ENCODE measurements around the gene CRMP1. TPM values are rescaled to one million over a fixed set of nuclear protein-coding genes. Genes with fewer than 3 reads are reported as not detected.
A peak's percentile ranks its signal among the peaks of the same experiment; 100 is the strongest.

Gene CRMP1
- total and polyA plus RNA-seq, 7 experiments from 2014 or later: 0.46 TPM; not detected in 6

GRCh38 chr4:5887011-5887360 is 5.9 kb downstream of the CRMP1 start:
- ChIA-PET POLR2A (no interaction called here), CTCF (no interaction called here)
- no peak for DNase-seq
- Mint-ChIP-seq H3K27ac (no peak overlapping the region), H3K36me3 (peaks cover 0 to 11% (median 0%) of the 10 kb centered on the region in 5 donors), H3K4me3 (peak overlapping the region in 1 of 10 donors; percentile 52), H3K4me1 (peaks cover 0 to 9% (median 5%) of the 10 kb centered on the region in 7 donors), H3K9me3 (peaks cover 0 to 13% (median 5%) of the 10 kb centered on the region in 11 donors), H3K27me3 (peaks cover 58 to 75% (median 67%) of the 10 kb centered on the region in 5 donors)
- Histone ChIP-seq H3K9me3 (ENCODE audit: control insufficient read depth in 2 of 3, low read length in 3 of 3) (no peaks in the 10 kb centered on the region), H3K4me3 (ENCODE audit: low read length) (no peak overlapping the region), H3K36me3 (ENCODE audit: control insufficient read depth in 2 of 3, insufficient read depth in 3 of 3, low read length in 3 of 3) (no peaks in the 10 kb centered on the region), H3K27ac (ENCODE audit: low read depth, low read length) (no peak overlapping the region), H3K27me3 (ENCODE audit: control insufficient read depth in 2 of 2, insufficient read depth in 2 of 2, low read length in 2 of 2) (peaks cover 0 to 14% of the 10 kb centered on the region in 2 donors), H3K4me1 (ENCODE audit: control insufficient read depth in 2 of 2, insufficient read depth in 2 of 2, low read length in 2 of 2) (no peaks in the 10 kb centered on the region)
- no peak for ATAC-seq
- intact Hi-C loops (cut with micrococcal nuclease): no loop called here

- ChIA-PET CTCF (no interaction called here), POLR2A (no interaction called here)
- Mint-ChIP-seq H3K4me1 (peaks cover 0 to 9% (median 0%) of the 10 kb centered on the region in 7 donors), H3K4me3 (no peak overlapping the region), H3K27ac (no peak overlapping the region), H3K9me3 (peaks cover 0 to 10% (median 3%) of the 10 kb centered on the region in 11 donors), H3K27me3 (peaks cover 47 to 66% (median 56%) of the 10 kb centered on the region in 5 donors), H3K36me3 (peaks cover 0 to 11% (median 0%) of the 10 kb centered on the region in 5 donors)
- Histone ChIP-seq H3K4me1 (ENCODE audit: control insufficient read depth in 2 of 2, insufficient read depth in 2 of 2, low read length in 2 of 2) (no peaks in the 10 kb centered on the region), H3K27ac (ENCODE audit: low read depth, low read length) (no peak overlapping the region), H3K27me3 (ENCODE audit: control insufficient read depth in 2 of 2, insufficient read depth in 2 of 2, low read length in 2 of 2) (peaks cover 0 to 15% of the 10 kb centered on the region in 2 donors), H3K9me3 (ENCODE audit: control insufficient read depth in 2 of 3, low read length in 3 of 3) (no peaks in the 10 kb centered on the region), H3K36me3 (ENCODE audit: control insufficient read depth in 2 of 3, insufficient read depth in 3 of 3, low read length in 3 of 3) (no peaks in the 10 kb centered on the region), H3K4me3 (ENCODE audit: low read length) (no peak overlapping the region)
- ATAC-seq (no peak), DNase-seq (no peak)
- intact Hi-C loops (cut with micrococcal nuclease): no loop called here
Observed at GRCh38 chr4:5885733-5886132, 7.2 kb downstream of the CRMP1 start.

GRCh38 chr4:5884796-5885195 is 8.1 kb downstream of the CRMP1 start:
- intact Hi-C loops (cut with micrococcal nuclease): no loop called here
- DNase-seq (no peak), ATAC-seq (no peak)
- peaks cover 0 to 11% (median 0%) of the 10 kb centered on the region in 5 donors for H3K36me3 Mint-ChIP-seq
- no peak overlapping the region for H3K27ac Mint-ChIP-seq
- peaks cover 0 to 14% of the 10 kb centered on the region in 2 donors for H3K27me3 ChIP-seq (ENCODE audit: control insufficient read depth in 2 of 2, insufficient read depth in 2 of 2, low read length in 2 of 2)
- ChIA-PET POLR2A (no interaction called here), CTCF (no interaction called here)
- no peak overlapping the region for H3K4me3 ChIP-seq (ENCODE audit: low read length)
- H3K4me1 Mint-ChIP-seq: peaks cover 0 to 7% (median 0%) of the 10 kb centered on the region in 7 donors
- H3K9me3 Mint-ChIP-seq: peaks cover 0 to 9% (median 3%) of the 10 kb centered on the region in 11 donors
- no peaks in the 10 kb centered on the region for H3K9me3 ChIP-seq (ENCODE audit: control insufficient read depth in 2 of 3, low read length in 3 of 3)
- no peaks in the 10 kb centered on the region for H3K4me1 ChIP-seq (ENCODE audit: control insufficient read depth in 2 of 2, insufficient read depth in 2 of 2, low read length in 2 of 2)
- no peak overlapping the region for H3K27ac ChIP-seq (ENCODE audit: low read depth, low read length)
- no peak overlapping the region for H3K4me3 Mint-ChIP-seq
- peaks cover 40 to 62% (median 56%) of the 10 kb centered on the region in 5 donors for H3K27me3 Mint-ChIP-seq
- H3K36me3 ChIP-seq (ENCODE audit: control insufficient read depth in 2 of 3, insufficient read depth in 3 of 3, low read length in 3 of 3): no peaks in the 10 kb centered on the region

GRCh38 chr4:5883916-5884315 is 9.0 kb downstream of the CRMP1 start:
- H3K27ac Mint-ChIP-seq: no peak overlapping the region
- ATAC-seq (no peak), DNase-seq (no peak)
- POLR2A ChIA-PET: no interaction called here
- H3K4me3 Mint-ChIP-seq: no peak overlapping the region
- CTCF ChIA-PET: no interaction called here
- H3K36me3 Mint-ChIP-seq: peaks cover 0 to 15% (median 0%) of the 10 kb centered on the region in 5 donors
- H3K4me3 ChIP-seq (ENCODE audit: low read length): no peak overlapping the region
- peaks cover 40 to 61% (median 55%) of the 10 kb centered on the region in 5 donors for H3K27me3 Mint-ChIP-seq
- no peak overlapping the region for H3K27ac ChIP-seq (ENCODE audit: low read depth, low read length)
- H3K4me1 Mint-ChIP-seq: peaks cover 0 to 3% (median 0%) of the 10 kb centered on the region in 7 donors
- peaks cover 0 to 5% of the 10 kb centered on the region in 2 donors for H3K27me3 ChIP-seq (ENCODE audit: control insufficient read depth in 2 of 2, insufficient read depth in 2 of 2, low read length in 2 of 2)
- intact Hi-C loops (cut with micrococcal nuclease): no loop called here
- peaks cover 0 to 13% (median 5%) of the 10 kb centered on the region in 11 donors for H3K9me3 Mint-ChIP-seq
- H3K9me3 ChIP-seq (ENCODE audit: control insufficient read depth in 2 of 3, low read length in 3 of 3): no peaks in the 10 kb centered on the region
- H3K36me3 ChIP-seq (ENCODE audit: control insufficient read depth in 2 of 3, insufficient read depth in 3 of 3, low read length in 3 of 3): no peaks in the 10 kb centered on the region
- H3K4me1 ChIP-seq (ENCODE audit: control insufficient read depth in 2 of 2, insufficient read depth in 2 of 2, low read length in 2 of 2): no peaks in the 10 kb centered on the region

- Mint-ChIP-seq H3K27me3 (peaks cover 38 to 63% (median 52%) of the 10 kb centered on the region in 5 donors), H3K4me3 (peak overlapping the region in 1 of 10 donors; percentile 2)
- CTCF ChIA-PET: no interaction called here
Observed at GRCh38 chr4:5882947-5883346, 9.9 kb downstream of the CRMP1 start.

GRCh38 chr4:5881340-5881739 is 11.5 kb downstream of the CRMP1 start:
- no peaks in the 10 kb centered on the region for H3K4me1 ChIP-seq (ENCODE audit: control insufficient read depth in 2 of 2, insufficient read depth in 2 of 2, low read length in 2 of 2)
- no peaks in the 10 kb centered on the region for H3K9me3 ChIP-seq (ENCODE audit: control insufficient read depth in 2 of 3, low read length in 3 of 3)
- Mint-ChIP-seq H3K4me1 (no peaks in the 10 kb centered on the region), H3K27me3 (peaks cover 26 to 53% (median 43%) of the 10 kb centered on the region in 5 donors), H3K27ac (no peak overlapping the region), H3K9me3 (peaks cover 0 to 13% (median 5%) of the 10 kb centered on the region in 11 donors), H3K36me3 (peaks cover 0 to 16% (median 0%) of the 10 kb centered on the region in 5 donors), H3K4me3 (no peak overlapping the region)
- no peaks in the 10 kb centered on the region for H3K36me3 ChIP-seq (ENCODE audit: control insufficient read depth in 2 of 3, insufficient read depth in 3 of 3, low read length in 3 of 3)
- intact Hi-C loops (cut with micrococcal nuclease): no loop called here
- no peak overlapping the region for H3K4me3 ChIP-seq (ENCODE audit: low read length)
- no peak overlapping the region for H3K27ac ChIP-seq (ENCODE audit: low read depth, low read length)
- ChIA-PET CTCF (no interaction called here), POLR2A (no interaction called here)
- ATAC-seq: no peak
- DNase-seq: no peak
- H3K27me3 ChIP-seq (ENCODE audit: control insufficient read depth in 2 of 2, insufficient read depth in 2 of 2, low read length in 2 of 2): peaks cover 0 to 2% of the 10 kb centered on the region in 2 donors

More at GRCh38 chr4:5882947-5883346, 9.9 kb downstream of the CRMP1 start:
- POLR2A ChIA-PET: no interaction called here
- Histone ChIP-seq H3K9me3 (ENCODE audit: control insufficient read depth in 2 of 3, low read length in 3 of 3) (no peaks in the 10 kb centered on the region), H3K27ac (ENCODE audit: low read depth, low read length) (no peak overlapping the region), H3K4me1 (ENCODE audit: control insufficient read depth in 2 of 2, insufficient read depth in 2 of 2, low read length in 2 of 2) (no peaks in the 10 kb centered on the region), H3K4me3 (ENCODE audit: low read length) (no peak overlapping the region), H3K36me3 (ENCODE audit: control insufficient read depth in 2 of 3, insufficient read depth in 3 of 3, low read length in 3 of 3) (no peaks in the 10 kb centered on the region), H3K27me3 (ENCODE audit: control insufficient read depth in 2 of 2, insufficient read depth in 2 of 2, low read length in 2 of 2) (peaks cover 0 to 2% of the 10 kb centered on the region in 2 donors)
- H3K36me3 Mint-ChIP-seq: peaks cover 0 to 16% (median 0%) of the 10 kb centered on the region in 5 donors
- H3K9me3 Mint-ChIP-seq: peaks cover 0 to 13% (median 5%) of the 10 kb centered on the region in 11 donors
- intact Hi-C loops (cut with micrococcal nuclease): no loop called here
- H3K4me1 Mint-ChIP-seq: no peaks in the 10 kb centered on the region
- H3K27ac Mint-ChIP-seq: no peak overlapping the region
- DNase-seq: no peak
- no peak for ATAC-seq

GRCh38 chr4:5878359-5878758 is 14.5 kb downstream of the CRMP1 start:
- no peaks in the 10 kb centered on the region for H3K4me1 ChIP-seq (ENCODE audit: control insufficient read depth in 2 of 2, insufficient read depth in 2 of 2, low read length in 2 of 2)
- POLR2A ChIA-PET: no interaction called here

More at GRCh38 chr4:5878359-5878758, 14.5 kb downstream of the CRMP1 start:
- Mint-ChIP-seq H3K9me3 (peaks cover 0 to 13% (median 4%) of the 10 kb centered on the region in 11 donors), H3K36me3 (peaks cover 0 to 7% (median 5%) of the 10 kb centered on the region in 5 donors), H3K27me3 (peaks cover 10 to 34% (median 26%) of the 10 kb centered on the region in 5 donors), H3K4me3 (no peak overlapping the region), H3K27ac (no peak overlapping the region), H3K4me1 (no peaks in the 10 kb centered on the region)
- CTCF ChIA-PET: no interaction called here
- intact Hi-C loops (cut with micrococcal nuclease): no loop called here
- no peaks in the 10 kb centered on the region for H3K36me3 ChIP-seq (ENCODE audit: control insufficient read depth in 2 of 3, insufficient read depth in 3 of 3, low read length in 3 of 3)
- no peak for DNase-seq
- H3K27me3 ChIP-seq (ENCODE audit: control insufficient read depth in 2 of 2, insufficient read depth in 2 of 2, low read length in 2 of 2): peaks cover 0 to 2% of the 10 kb centered on the region in 2 donors
- no peak for ATAC-seq
- H3K27ac ChIP-seq (ENCODE audit: low read depth, low read length): no peak overlapping the region
- no peak overlapping the region for H3K4me3 ChIP-seq (ENCODE audit: low read length)
- no peaks in the 10 kb centered on the region for H3K9me3 ChIP-seq (ENCODE audit: control insufficient read depth in 2 of 3, low read length in 3 of 3)
